OCI-LY1 (cell line): Measurements from ENCODE around the gene SRCIN1.
"Not testable (repeated sequence)": the region's sequence is repeated elsewhere in the genome, so short reads cannot be mapped to it uniquely, and the experiment has no call there.

Experiments used
- EZH2 ChIP-seq: fragments of 200-600 bp; sonication (generic), shearing (Covaris generic); IDR thresholded peaks from 2 replicates; pipeline ENCODE4 v1.8.0; 2017; ENCODE audit warnings: borderline replicate concordance, mixed run types, mild to moderate bottlenecking, antibody characterized with exemption, low read length, moderate library complexity, mixed read lengths
- TF ChIP-seq, protein P1 (sequence below): fragments of 200-600 bp; sonication (generic), shearing (Covaris generic); IDR thresholded peaks from 2 replicates; pipeline ENCODE4 v1.5.1; 2017; ENCODE audit warnings: mild to moderate bottlenecking, antibody characterized with exemption, low read length, moderate library complexity, mixed read lengths

DNA sequence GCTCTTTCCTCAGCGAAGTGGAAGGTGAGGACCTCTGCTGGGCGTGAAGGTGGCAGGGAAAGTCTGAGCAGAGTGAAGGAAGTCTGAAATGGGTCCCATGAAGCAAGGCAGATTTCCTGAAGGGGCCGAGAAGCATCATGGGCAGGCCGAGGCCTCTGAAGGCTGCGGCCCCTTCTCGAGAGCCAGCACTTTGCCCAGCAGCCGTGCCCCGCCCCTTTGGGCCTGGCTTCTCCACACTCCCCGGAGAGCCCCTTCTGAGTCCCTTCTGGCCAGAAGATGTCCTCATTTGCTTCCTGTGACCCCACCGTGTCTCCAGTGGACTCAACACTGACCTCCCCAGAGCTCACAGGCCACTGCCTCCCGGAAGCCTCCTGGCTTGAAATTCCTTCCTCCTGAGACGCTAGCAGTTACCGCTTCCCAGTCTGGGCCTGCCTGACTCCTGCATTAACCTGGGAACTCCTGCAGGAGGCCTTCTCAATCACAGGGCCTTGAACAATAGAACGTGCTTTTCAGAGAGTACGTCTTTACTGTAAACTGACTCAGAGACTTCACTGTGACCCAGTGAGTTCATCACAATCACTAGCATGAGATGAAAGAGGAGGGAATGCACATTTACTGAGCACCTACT, 102.4 kb downstream of the SRCIN1 start:
- TF ChIP-seq, protein P1, sequence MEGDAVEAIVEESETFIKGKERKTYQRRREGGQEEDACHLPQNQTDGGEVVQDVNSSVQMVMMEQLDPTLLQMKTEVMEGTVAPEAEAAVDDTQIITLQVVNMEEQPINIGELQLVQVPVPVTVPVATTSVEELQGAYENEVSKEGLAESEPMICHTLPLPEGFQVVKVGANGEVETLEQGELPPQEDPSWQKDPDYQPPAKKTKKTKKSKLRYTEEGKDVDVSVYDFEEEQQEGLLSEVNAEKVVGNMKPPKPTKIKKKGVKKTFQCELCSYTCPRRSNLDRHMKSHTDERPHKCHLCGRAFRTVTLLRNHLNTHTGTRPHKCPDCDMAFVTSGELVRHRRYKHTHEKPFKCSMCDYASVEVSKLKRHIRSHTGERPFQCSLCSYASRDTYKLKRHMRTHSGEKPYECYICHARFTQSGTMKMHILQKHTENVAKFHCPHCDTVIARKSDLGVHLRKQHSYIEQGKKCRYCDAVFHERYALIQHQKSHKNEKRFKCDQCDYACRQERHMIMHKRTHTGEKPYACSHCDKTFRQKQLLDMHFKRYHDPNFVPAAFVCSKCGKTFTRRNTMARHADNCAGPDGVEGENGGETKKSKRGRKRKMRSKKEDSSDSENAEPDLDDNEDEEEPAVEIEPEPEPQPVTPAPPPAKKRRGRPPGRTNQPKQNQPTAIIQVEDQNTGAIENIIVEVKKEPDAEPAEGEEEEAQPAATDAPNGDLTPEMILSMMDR: not testable (repeated sequence)
- not testable (repeated sequence) for TF ChIP-seq EZH2
